IMR-90 (cell line): ENCODE data around the gene PLIN5. TPM values are rescaled to one million over a fixed set of nuclear protein-coding genes. Genes with fewer than 3 reads are reported as not detected.

Source experiments
- ATAC-seq: fragments of 200-7000 bp; cut with Tn5 transposase; 2 replicates; pipeline ENCODE4 v1.9.1; 2020; ENCODE audit warnings: low read depth, mild to moderate bottlenecking, moderate library complexity
- BruUV-seq: library from RNA; stranded (reverse); fragments of 400-500 nt; replicated peaks from 2 replicates; lab custom pipeline; 2021; lab: Mats Ljungman, UMichigan
- CTCF ChIA-PET: fragments of 300-600 bp; formaldehyde crosslinking; extraction: SDS; loops from one replicate; lab custom pipeline; 2021; ENCODE audit warnings: antibody characterized with exemption; lab: Yijun Ruan, JAX
- POLR2A ChIA-PET: fragments of 300-600 bp; sonication (Branson Sonifier 250); formaldehyde crosslinking; loops from one replicate; lab custom pipeline; 2022; ENCODE audit warnings: antibody characterized with exemption; ENCODE audit not compliant: unreplicated experiment; lab: Charles Lee
- DNase-seq: peaks from one replicate; pipeline ENCODE4 v3.0.0; 2013
- H2AFZ ChIP-seq: replicated peaks from 2 replicates; pipeline ENCODE3; 2013; ENCODE audit warnings: low read length, mild to moderate bottlenecking; ENCODE audit not compliant: poor library complexity
- H2AK5ac ChIP-seq: 2 replicates; pipeline ENCODE4 v1.6.1; 2013; ENCODE audit warnings: low read depth, low read length, inconsistent platforms
- H2AK9ac ChIP-seq: replicated peaks from 2 replicates; pipeline ENCODE3; 2013; ENCODE audit warnings: mild to moderate bottlenecking, low read depth, low read length, moderate library complexity; ENCODE audit not compliant: poor library complexity
- H2BK120ac ChIP-seq: 2 replicates; pipeline ENCODE4 v1.6.1; 2013; ENCODE audit warnings: low read depth, low read length, inconsistent platforms
- H2BK15ac ChIP-seq: 3 replicates; pipeline ENCODE4 v1.6.1; 2013; ENCODE audit warnings: low read depth, low read length, inconsistent platforms
- H2BK20ac ChIP-seq: 2 replicates; pipeline ENCODE4 v1.6.1; 2013; ENCODE audit warnings: low read depth, mild to moderate bottlenecking, inconsistent platforms, low read length, moderate library complexity
- H2BK5ac ChIP-seq: 2 replicates; pipeline ENCODE4 v1.6.1; 2013; ENCODE audit warnings: mild to moderate bottlenecking, low read depth, low read length, inconsistent platforms; ENCODE audit not compliant: poor library complexity, severe bottlenecking
- H3K14ac ChIP-seq: replicated peaks from 2 replicates; pipeline ENCODE4 v1.6.1; 2013; ENCODE audit warnings: low read depth, low read length, inconsistent platforms
- H3K18ac ChIP-seq: 2 replicates; pipeline ENCODE4 v1.6.1; 2013; ENCODE audit warnings: low read depth, low read length, control low read depth
- H3K23ac ChIP-seq: 2 replicates; pipeline ENCODE4 v1.6.1; 2013; ENCODE audit warnings: low read depth, low read length, inconsistent platforms
- H3K27ac ChIP-seq: 2 replicates; pipeline ENCODE4 v1.5.1; 2013; ENCODE audit warnings: mild to moderate bottlenecking, control low read depth, low read length; ENCODE audit not compliant: insufficient read depth
- H3K27me3 ChIP-seq: 2 replicates; pipeline ENCODE4 v1.6.1; 2013; ENCODE audit warnings: low read length; ENCODE audit not compliant: control insufficient read depth, insufficient read depth
- H3K36me3 ChIP-seq: 2 replicates; pipeline ENCODE4 v1.6.1; 2013; ENCODE audit warnings: low read length, mixed read lengths; ENCODE audit not compliant: control insufficient read depth, insufficient read depth
- H3K4ac ChIP-seq: 2 replicates; pipeline ENCODE4 v1.6.1; 2013; ENCODE audit warnings: low read depth, low read length, inconsistent platforms
- H3K4me1 ChIP-seq: 2 replicates; pipeline ENCODE4 v1.6.1; 2013; ENCODE audit warnings: low read length, mixed read lengths; ENCODE audit not compliant: control insufficient read depth, insufficient read depth
- H3K4me2 ChIP-seq: 2 replicates; pipeline ENCODE4 v1.6.1; 2013; ENCODE audit warnings: low read depth, mild to moderate bottlenecking, control low read depth, low read length, moderate library complexity
- H3K4me3 ChIP-seq: 2 replicates; pipeline ENCODE4 v1.5.1; 2013; ENCODE audit warnings: low read depth, mild to moderate bottlenecking, control low read depth, low read length, moderate library complexity; ENCODE audit not compliant: insufficient read depth
- H3K56ac ChIP-seq: 2 replicates; pipeline ENCODE4 v1.6.1; 2013; ENCODE audit warnings: low read length, inconsistent platforms; ENCODE audit not compliant: insufficient read depth; ENCODE audit errors: extremely low read depth
- H3K79me1 ChIP-seq, 2 experiments: 2 replicates each; pipeline ENCODE4 v1.6.1; 2013; ENCODE audit warnings: low read length in 2 of 2, inconsistent platforms in 1 of 2, low read depth in 1 of 2
- H3K9ac ChIP-seq: 2 replicates; pipeline ENCODE4 v1.6.1; 2013; ENCODE audit warnings: low read depth, low read length, control low read depth
- H3K9me1 ChIP-seq: 2 replicates; pipeline ENCODE4 v1.6.1; 2013; ENCODE audit warnings: low read length, inconsistent platforms; ENCODE audit not compliant: insufficient read depth
- H3K9me3 ChIP-seq: 2 replicates; pipeline ENCODE4 v1.6.1; 2013; ENCODE audit warnings: low read length; ENCODE audit not compliant: control insufficient read depth, insufficient read depth
- H4K20me1 ChIP-seq: 2 replicates; pipeline ENCODE4 v1.6.1; 2013; ENCODE audit warnings: low read length, inconsistent platforms; ENCODE audit not compliant: insufficient read depth
- H4K5ac ChIP-seq: 2 replicates; pipeline ENCODE4 v1.6.1; 2013; ENCODE audit warnings: mild to moderate bottlenecking, low read depth, low read length, control low read depth
- H4K8ac ChIP-seq, 2 experiments: 2 replicates each; pipeline ENCODE4 v1.6.1; 2013; ENCODE audit warnings: low read depth in 2 of 2, low read length in 2 of 2, control low read depth in 1 of 2, inconsistent platforms in 1 of 2
- H4K91ac ChIP-seq: 2 replicates; pipeline ENCODE4 v1.6.1; 2013; ENCODE audit warnings: low read depth, low read length, inconsistent platforms; ENCODE audit not compliant: insufficient read depth
- MAZ ChIP-seq: IDR thresholded peaks from 2 replicates; pipeline ENCODE4 v1.6.1; 2012; ENCODE audit warnings: low read depth, mild to moderate bottlenecking, low read length, improper control_type of control experiment, moderate library complexity, borderline replicate concordance
- NFE2L2 ChIP-seq: fragments of 150-350 bp; IDR thresholded peaks from 2 replicates; pipeline ENCODE4 v1.6.1; 2016; ENCODE audit warnings: low read depth, mild to moderate bottlenecking, low read length
- RAD21 ChIP-seq: IDR thresholded peaks from 2 replicates; pipeline ENCODE4 v1.6.1; 2012; ENCODE audit warnings: low read length, improper control_type of control experiment
- SMC3 ChIP-seq: fragments of 150-350 bp; IDR thresholded peaks from 2 replicates; pipeline ENCODE4 v1.6.1; 2016; ENCODE audit warnings: low read depth, mild to moderate bottlenecking, antibody characterized with exemption, low read length, moderate library complexity
- WGBS, 2 experiments: methylation state at CpG; one replicate each; pipeline versions ENCODE4 v1.1.5 to v1.1.7; 2013; ENCODE audit warnings: missing lambda C conversion rate in 2 of 2; ENCODE audit not compliant: insufficient read length in 1 of 2; ENCODE audit errors: extremely low coverage in 2 of 2; 5-methylcytosine and 5-hydroxymethylcytosine counted together
- dilution Hi-C: fragments of 300-500 bp; cut with HindIII; formaldehyde crosslinking; loops from one replicate; pipeline ENCODE4 v1.14.3; 2018; ENCODE audit warnings: low sequenced_read_pairs; ENCODE audit not compliant: unreplicated experiment
- in situ Hi-C: fragments of 300-500 bp; cut with MboI; formaldehyde crosslinking; loops from 3 replicates; pipeline ENCODE4 v1.14.3; 2019; ENCODE audit warnings: low sequenced_read_pairs, inconsistent platforms, mixed read lengths
- intact Hi-C: fragments of 100-400 bp; cut with micrococcal nuclease; formaldehyde crosslinking; loops from 2 replicates; pipeline ENCODE4 v1.10.0; 2022
- polyA plus RNA-seq, 3 experiments: library from polyadenylated mRNA; depleted of rRNA; stranded (reverse); fragments of >200 nt; gene quantifications; 2 replicates each; pipeline ENCODE4 v1.2.3, GENCODE V29; 2012; ENCODE audit warnings: low replicate concordance in 1 of 3
- total RNA-seq: library from RNA; depleted of rRNA; stranded (reverse); fragments of >200 nt; gene quantifications from 2 replicates; pipeline ENCODE4 v1.2.3, GENCODE V29; 2012
- TF ChIP-seq, protein P1 (sequence below): conservative IDR thresholded peaks from 2 replicates; pipeline ENCODE4 v1.5.1; 2012; ENCODE audit warnings: mild to moderate bottlenecking, low read depth, low read length, improper control_type of control experiment

PLIN5 gene
- total and polyA plus RNA-seq, 2 of the 4 experiments (the other 2 are of a cell fraction): not detected

DNA sequence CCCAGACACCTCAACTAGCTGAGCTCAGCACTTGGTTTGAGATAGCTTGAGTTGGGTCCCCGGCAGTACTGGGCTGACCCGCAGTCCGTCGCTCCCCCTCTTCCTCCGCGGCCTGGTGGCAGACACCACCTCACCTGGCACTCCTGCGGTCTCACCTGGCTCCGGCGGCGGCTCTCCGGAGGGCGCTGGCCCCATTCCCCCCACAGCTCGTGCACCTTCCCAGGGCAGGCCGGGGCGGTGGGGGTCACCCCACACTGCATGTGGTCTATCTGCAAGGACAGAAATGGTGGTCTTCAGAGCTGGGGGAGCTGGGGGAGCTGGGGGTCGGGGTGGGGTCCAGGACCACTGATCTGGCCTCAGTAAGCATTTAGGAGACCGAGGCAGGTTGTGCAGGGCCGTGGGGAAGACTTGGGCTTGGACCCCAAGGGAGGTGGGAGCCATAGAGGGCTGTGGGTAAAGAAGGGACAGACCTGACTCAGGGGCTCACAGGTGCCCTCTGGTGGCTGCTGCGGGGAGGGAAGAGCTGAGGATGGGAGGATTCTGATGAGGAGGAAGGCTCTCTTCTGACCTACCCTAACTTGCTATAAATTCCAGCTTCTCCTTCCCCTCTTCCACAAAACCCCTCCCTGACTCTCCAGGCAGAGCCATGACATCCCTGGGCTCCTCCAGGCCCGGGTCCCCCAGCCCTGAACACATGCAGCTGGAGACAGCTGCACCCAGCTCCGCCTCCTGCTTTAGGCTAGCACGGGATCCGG lies 10.0 kb downstream of the PLIN5 start:
- no peak overlapping the region for H2BK5ac ChIP-seq
- TF ChIP-seq RAD21 (peak; percentile 42), SMC3 (peak; percentile 56), MAZ (0 out of 2 replicates have a peak, but pooled peaks have one; percentile 23), NFE2L2 (no peak)
- TF ChIP-seq, protein P1, sequence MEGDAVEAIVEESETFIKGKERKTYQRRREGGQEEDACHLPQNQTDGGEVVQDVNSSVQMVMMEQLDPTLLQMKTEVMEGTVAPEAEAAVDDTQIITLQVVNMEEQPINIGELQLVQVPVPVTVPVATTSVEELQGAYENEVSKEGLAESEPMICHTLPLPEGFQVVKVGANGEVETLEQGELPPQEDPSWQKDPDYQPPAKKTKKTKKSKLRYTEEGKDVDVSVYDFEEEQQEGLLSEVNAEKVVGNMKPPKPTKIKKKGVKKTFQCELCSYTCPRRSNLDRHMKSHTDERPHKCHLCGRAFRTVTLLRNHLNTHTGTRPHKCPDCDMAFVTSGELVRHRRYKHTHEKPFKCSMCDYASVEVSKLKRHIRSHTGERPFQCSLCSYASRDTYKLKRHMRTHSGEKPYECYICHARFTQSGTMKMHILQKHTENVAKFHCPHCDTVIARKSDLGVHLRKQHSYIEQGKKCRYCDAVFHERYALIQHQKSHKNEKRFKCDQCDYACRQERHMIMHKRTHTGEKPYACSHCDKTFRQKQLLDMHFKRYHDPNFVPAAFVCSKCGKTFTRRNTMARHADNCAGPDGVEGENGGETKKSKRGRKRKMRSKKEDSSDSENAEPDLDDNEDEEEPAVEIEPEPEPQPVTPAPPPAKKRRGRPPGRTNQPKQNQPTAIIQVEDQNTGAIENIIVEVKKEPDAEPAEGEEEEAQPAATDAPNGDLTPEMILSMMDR: peak; percentile 66
- DNase-seq: no peak
- no peaks in the 10 kb centered on the region for H3K9me1 ChIP-seq
- POLR2A ChIA-PET: no interaction called here
- in situ Hi-C loops (no loop called here), dilution Hi-C loops (no loop called here), intact Hi-C loops (no loop called here)
- 80% methylated on average over 12 of the region's 23 CpGs; no CpG with 5 or more reads in 1 of the 2 experiments for WGBS, 2 experiments
- H3K27ac ChIP-seq: no peak overlapping the region
- ATAC-seq: peak; percentile 71; the same call in 1 of the 2 replicates
- no peak overlapping the region for H3K4me3 ChIP-seq
- H3K23ac ChIP-seq: no peak overlapping the region
- H3K4me2 ChIP-seq: no peak overlapping the region
- CTCF ChIA-PET: interaction anchor here (0.5 to 1.5 kb wide), 6 partner anchors 10 to 109 kb away, joined by 3 to 6 read pairs (median 4); partner anchors contain the start of gene PLIN5
- no peak overlapping the region for H2AK5ac ChIP-seq
- BruUV-seq: no TSS peak
- H3K18ac ChIP-seq: no peak overlapping the region
- no peak overlapping the region for H4K8ac ChIP-seq
- H3K36me3 ChIP-seq: no peaks in the 10 kb centered on the region
- no peaks in the 10 kb centered on the region for H4K20me1 ChIP-seq
- H2AFZ ChIP-seq: peak overlapping the region; percentile 75
- peaks cover 18% of the 10 kb centered on the region for H3K27me3 ChIP-seq
- no peak overlapping the region for H2BK15ac ChIP-seq
- no peaks in the 10 kb centered on the region for H3K79me1 ChIP-seq
- no peak overlapping the region for H3K14ac ChIP-seq
- H3K9ac ChIP-seq: no peak overlapping the region
- H2BK120ac ChIP-seq: no peak overlapping the region
- H2AK9ac ChIP-seq: peak overlapping the region; percentile 82
- no peak overlapping the region for H2BK20ac ChIP-seq
- H3K4ac ChIP-seq: no peak overlapping the region
- no peak overlapping the region for H4K5ac ChIP-seq
- H3K9me3 ChIP-seq: no peaks in the 10 kb centered on the region
- H3K56ac ChIP-seq: no peak overlapping the region
- no peak overlapping the region for H4K91ac ChIP-seq
- H3K4me1 ChIP-seq: no peaks in the 10 kb centered on the region
